HG03039 (cell line): ENCODE measurements around the gene LIN7C.
"Not testable (repeated sequence)": the region's sequence is repeated elsewhere in the genome, so short reads cannot be mapped to it uniquely, and the experiment has no call there.

Experiments used
- ATAC-seq: cut with Tn5 transposase; IDR thresholded peaks from one replicate; pipeline ENCODE4 v1.9.1; 2021; ENCODE audit warnings: mild to moderate bottlenecking, moderate library complexity; ENCODE audit not compliant: unreplicated experiment

LIN7C gene

DNA sequence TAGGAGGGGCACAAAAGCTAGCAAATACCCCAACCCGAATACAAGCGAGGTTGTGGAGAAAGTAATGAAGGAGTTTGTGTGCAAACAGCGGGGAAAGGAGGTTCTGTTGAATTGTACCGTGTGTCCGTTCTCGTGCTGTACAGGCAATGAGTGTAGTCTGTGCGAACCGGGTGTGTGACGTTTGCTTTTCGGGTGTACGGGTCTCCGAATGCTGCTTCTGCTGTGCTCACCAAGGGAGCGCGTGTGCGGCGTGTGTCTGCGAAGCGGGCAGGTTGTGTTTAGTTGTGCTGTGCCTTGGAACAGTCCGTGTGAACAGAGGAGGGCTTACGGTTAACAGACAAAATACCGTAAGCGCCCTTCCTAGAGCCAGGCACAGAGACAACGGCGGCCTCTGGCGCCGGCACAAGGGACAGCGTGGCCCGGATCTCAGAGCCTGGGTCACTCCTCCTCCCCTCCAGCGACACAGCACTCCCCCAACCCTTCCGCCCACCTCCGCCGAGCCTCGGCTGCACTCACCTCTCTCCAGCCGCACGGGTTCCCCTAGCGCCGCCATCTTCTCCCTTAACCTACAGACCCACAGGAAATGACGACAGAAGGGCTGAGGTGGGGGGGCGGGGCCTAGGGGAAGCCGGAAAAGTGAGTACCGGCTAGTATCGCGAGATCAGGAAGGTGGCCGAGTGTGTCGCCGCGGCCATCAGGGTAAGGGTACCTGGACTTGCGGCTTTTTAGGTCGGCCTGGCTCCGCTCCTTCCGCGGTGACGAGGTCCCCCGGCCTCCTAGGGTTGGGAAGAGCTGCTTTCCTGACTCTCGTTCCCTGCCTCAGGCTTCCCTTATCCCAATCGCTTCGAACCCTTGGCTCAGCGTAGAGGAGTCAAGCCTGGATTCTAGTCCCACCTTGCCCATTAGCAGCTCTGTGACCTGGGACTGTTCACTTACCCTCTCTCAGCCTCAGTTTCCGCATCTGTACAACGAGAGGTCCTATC, at the start of gene LIN7C:
LIN7C (minus strand) TSS at position 570 of the 983 bp plus-strand sequence; CDS start at position 553, 17 bp downstream.
- peak; percentile 94 for ATAC-seq

DNA sequence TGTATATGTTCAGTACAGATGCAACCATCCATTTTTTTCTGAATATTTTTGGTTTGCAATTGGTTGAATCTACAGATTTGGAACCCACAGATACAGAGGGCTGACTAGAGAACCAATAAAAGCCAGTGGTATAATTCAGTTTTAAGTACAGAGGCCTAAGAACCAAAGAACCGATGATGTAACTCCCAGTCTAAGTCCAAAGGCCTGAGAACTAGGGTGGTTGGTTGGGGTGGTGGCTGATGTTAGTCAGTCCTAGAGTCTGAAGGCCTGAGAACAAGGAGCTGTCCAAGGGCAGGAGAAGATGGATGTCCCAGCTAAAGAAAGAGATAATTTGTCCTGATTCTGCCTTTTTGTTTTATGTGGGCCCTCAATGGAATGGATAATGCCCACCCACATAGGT, 48.7 kb upstream of the LIN7C start:
- ATAC-seq: no peak

GRCh38 chr11:27553186-27553585, 46.6 kb upstream of the LIN7C start:
- no peak for ATAC-seq

GRCh38 chr11:27552341-27552740, 45.8 kb upstream of the LIN7C start:
- no peak for ATAC-seq

DNA sequence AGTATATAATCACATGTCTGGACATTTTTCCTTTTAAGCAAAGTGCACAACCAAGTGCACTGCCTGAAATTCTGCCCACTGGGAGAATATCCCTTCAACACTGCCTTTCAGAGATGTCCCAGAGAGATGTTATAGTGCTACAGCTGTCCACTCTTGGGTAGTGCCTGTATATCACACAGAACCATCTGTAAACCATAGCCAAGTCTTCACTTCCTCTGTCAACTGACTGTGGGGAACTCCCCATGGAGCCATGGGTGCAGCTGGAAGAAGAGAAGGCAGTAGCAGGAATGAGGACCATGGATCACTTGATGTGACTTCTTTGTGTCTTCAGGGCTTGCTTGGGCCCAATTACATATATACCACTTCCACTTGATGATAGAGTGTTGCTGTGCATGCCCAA, 44.6 kb upstream of the LIN7C start:
- no peak for ATAC-seq

DNA sequence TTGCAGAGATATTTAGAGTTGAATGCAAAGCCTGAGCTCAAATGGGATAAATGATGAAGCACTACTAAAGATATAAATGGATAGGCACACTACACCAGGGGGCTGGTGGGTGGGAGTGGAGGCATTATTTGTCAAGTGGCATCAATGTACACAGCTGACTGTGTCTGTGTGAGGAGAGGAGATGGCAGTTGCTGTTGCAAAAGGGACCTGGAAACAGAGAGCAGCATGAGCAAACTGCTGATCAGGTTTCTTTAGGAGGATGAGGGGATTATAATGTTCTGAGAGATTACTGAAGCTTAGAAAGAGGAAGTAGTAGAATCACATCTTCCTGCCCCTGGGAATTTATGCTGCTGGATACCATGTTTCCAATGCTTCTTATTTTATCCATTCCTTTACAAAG, 39.4 kb upstream of the LIN7C start:
- ATAC-seq: no peak

- ATAC-seq: no peak
Measured at GRCh38 chr11:27545035-27545434, 38.5 kb upstream of the LIN7C start.

DNA sequence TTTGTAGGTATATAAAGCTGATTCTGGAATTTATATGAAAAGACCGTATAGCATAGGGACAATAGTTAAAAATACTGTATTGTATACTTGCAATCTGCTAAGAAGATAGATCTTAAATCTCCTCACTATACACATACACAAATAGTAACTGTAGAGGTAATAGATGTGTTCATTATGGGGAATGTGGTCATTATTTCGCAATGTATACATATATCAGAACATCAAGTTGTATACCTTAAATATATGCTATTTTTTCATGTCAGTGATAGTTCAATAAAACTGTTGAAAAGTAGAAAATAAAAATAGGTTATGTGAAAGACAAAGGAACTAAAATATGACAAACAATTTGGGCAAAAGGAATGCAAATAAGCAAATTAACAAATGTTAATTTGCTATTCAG, 35.2 kb upstream of the LIN7C start:
- no peak for ATAC-seq

- ATAC-seq: no peak
Measured at GRCh38 chr11:27540051-27540450, 33.5 kb upstream of the LIN7C start.

DNA sequence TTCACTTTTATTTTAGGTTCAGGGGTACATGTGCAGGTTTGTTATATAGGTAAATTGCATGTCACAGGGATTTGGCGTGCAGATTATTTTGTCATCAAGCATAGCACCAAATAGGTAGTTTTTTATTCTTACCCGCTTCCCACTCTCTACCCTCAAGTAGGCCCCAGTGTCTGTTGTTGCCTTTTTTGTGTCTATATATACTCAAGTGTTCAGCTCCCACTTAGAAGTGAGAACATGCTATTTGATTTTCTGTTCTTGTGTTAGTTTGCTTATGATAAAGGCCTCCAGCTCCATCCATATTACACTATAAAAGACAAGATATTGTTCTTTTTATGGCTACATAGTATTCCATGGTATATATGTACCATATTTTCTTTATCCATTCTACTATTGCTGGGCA, 28.5 kb upstream of the LIN7C start:
- ATAC-seq: no peak

- ATAC-seq: no peak
Measured at GRCh38 chr11:27532652-27533325, 26.2 kb upstream of the LIN7C start.

- ATAC-seq: no peak
Measured at GRCh38 chr11:27528712-27529111, 22.1 kb upstream of the LIN7C start.

GRCh38 chr11:27526535-27526934, 20.0 kb upstream of the LIN7C start:
- ATAC-seq: no peak

- no peak for ATAC-seq
Measured at GRCh38 chr11:27525824-27526516, 19.4 kb upstream of the LIN7C start.

DNA sequence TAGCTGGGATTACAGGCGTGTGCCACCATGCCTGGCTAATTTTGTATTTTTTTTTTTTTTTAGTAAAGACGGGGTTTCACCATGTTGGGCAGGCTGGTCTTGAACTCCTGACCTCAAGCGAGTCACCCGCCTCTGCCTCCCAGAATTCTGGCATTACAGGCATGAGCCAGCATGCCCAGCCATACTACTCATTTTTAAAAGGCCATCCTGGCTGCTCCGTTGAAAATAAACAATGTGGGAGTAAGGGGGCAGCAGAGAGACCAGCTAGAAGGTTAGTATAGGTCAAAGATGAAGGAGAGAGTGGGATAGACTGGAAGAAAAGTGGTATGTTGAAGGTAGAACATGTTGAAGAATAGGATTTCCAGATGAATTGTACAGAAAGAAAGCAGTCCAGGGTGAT, 17.6 kb upstream of the LIN7C start:
- ATAC-seq: no peak

- ATAC-seq: no peak
Measured at GRCh38 chr11:27520226-27520625, 13.7 kb upstream of the LIN7C start.

- ATAC-seq: no peak
Measured at GRCh38 chr11:27518518-27518917, 11.9 kb upstream of the LIN7C start.

DNA sequence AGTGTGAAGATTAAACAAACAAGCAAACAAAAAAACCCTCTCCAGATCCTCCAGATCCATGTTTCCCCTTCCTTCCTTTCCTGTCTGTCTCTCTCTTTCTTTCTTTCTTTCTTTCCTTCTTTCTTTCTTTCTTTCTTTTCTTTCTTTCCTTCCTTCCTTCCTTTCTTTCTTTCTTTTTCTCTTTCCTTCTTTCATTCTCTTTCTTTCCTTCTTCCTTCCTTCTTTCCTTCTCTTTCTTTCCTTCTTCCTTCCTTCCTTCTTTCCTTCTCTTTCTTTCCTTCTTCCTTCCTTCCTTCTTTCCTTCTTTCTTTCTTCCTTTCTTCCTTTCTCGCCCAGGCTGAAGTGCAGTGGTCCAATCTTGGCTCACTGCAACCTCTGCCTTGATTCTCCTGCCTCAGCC, 10.9 kb upstream of the LIN7C start:
- ATAC-seq: not testable (repeated sequence)

DNA sequence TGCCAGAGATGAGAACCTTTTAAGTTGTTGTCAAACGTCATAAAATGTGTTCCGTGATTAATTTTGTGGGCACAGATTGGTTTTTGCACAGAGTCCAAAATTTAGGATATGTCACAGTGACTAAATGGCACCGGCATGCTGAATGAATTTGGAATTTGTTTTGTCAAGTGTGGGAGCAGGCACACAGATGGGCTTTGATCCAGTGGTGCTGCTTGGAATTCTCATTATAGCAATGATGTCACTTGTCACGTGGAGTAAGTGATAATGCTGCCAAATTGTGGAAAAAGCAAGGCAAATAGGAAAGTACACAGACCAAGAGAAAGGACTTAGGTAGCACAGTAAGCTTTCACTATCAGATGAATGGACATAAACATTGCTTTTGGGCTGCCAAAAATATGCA, 8.0 kb upstream of the LIN7C start:
- ATAC-seq: no peak

- no peak for ATAC-seq
Measured at GRCh38 chr11:27514076-27514475, 7.5 kb upstream of the LIN7C start.

- no peak for ATAC-seq
Measured at GRCh38 chr11:27513389-27513788, 6.8 kb upstream of the LIN7C start.
